Activated naive CD4-positive, alpha-beta T cell treated with anti-CD3 and anti-CD28 coated beads for 36 hours (primary cell): ENCODE measurements around the gene MICU2. TPM values are rescaled to one million over a fixed set of nuclear protein-coding genes. Genes with fewer than 3 reads are reported as not detected.

ENCODE experiments used
- CTCF ChIA-PET: fragments of 350-600 bp; sonication (Branson Sonifier 250); formaldehyde crosslinking; loops from one replicate; lab custom pipeline; 2021; ENCODE audit warnings: antibody characterized with exemption; lab: Charles Lee
- DNase-seq: peaks from one replicate; pipeline ENCODE4 v3.0.0-alpha.2; 2020
- H3K27ac Mint-ChIP-seq: one replicate; pipeline ENCODE4 v1.8.0; 2021; ENCODE audit warnings: mild to moderate bottlenecking, mixed read lengths
- H3K27me3 Mint-ChIP-seq: one replicate; pipeline ENCODE4 v1.8.0; 2021; ENCODE audit warnings: low read depth, mixed read lengths
- H3K36me3 Mint-ChIP-seq: one replicate; pipeline ENCODE4 v1.8.0; 2021; ENCODE audit warnings: low read depth, mixed read lengths
- H3K4me1 Mint-ChIP-seq: one replicate; pipeline ENCODE4 v1.8.0; 2021; ENCODE audit warnings: low read depth, mixed read lengths
- H3K4me3 Mint-ChIP-seq: one replicate; pipeline ENCODE4 v1.8.0; 2021; ENCODE audit warnings: mild to moderate bottlenecking, moderate library complexity, mixed read lengths
- H3K9me3 Mint-ChIP-seq: one replicate; pipeline ENCODE4 v1.8.0; 2021; ENCODE audit warnings: mixed read lengths
- intact Hi-C: fragments of 100-400 bp; cut with micrococcal nuclease; formaldehyde crosslinking; loops from one replicate; pipeline ENCODE4 v1.15.1; 2023
- total RNA-seq, 2 experiments: library from RNA; stranded (reverse); gene quantifications; one replicate each; pipeline ENCODE4 v1.2.3, GENCODE V29; 2021

The MICU2 gene
- total RNA-seq, 2 experiments from 2014 or later = 27.5 to 28.2 TPM

DNA sequence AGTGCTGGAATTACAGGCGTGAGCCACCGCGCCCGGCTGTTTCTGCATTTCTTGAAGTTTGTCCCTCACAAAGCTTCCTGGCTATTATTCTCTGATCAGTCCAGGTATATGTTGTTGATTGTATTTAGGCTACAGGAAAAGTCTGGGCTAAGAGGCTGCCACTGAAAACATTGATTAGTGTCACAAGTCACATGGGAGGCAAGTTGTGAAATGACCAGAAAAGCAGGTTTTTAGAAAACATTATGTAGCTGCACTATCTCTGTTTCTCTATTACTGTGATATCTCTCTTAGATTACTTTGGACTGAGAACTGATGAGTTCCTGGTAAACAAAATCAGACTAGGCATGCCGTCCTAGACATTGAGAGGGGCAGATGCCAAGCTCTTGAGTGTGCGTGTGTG is 128.9 kb downstream of the MICU2 start:
- H3K4me3 Mint-ChIP-seq = no peak overlapping the region
- H3K4me1 Mint-ChIP-seq = peaks cover 8% of the 10 kb centered on the region
- intact Hi-C loops = loop anchor here (5.0 to 10.0 kb wide), 3 partner anchors 138 to 980 kb away; partner anchors contain the start of gene EEF1AKMT1
- DNase-seq = no peak
- peaks cover 6% of the 10 kb centered on the region for H3K9me3 Mint-ChIP-seq
- H3K27me3 Mint-ChIP-seq = no peaks in the 10 kb centered on the region
- no peak overlapping the region for H3K27ac Mint-ChIP-seq
- CTCF ChIA-PET = interaction anchor here (2.7 to 11.9 kb wide), 2 partner anchors 12 to 179 kb away, joined by 11 to 223 read pairs; no protein-coding TSS in a partner anchor
- peaks cover 1% of the 10 kb centered on the region for H3K36me3 Mint-ChIP-seq

DNA sequence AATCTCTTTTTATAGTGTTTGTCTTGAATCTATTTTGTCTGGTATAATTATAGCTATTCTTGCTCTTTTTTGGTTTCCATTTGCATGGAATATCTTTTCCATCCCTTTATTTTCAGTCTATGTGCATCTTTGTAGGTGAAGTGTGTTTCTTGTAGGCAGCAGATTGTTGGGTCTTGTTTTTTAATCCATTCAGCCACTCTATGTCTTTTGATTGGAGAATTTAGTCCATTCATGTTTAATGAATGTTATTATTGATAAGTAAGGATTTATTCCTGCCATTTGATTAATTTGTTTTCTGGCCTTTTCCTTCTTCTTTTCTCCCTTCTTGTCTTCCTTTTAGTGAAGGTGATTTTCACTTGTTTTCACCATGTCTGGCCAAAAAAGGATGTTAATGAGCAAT is 133.2 kb downstream of the MICU2 start:
- no peak for DNase-seq
- Mint-ChIP-seq H3K4me3 (no peak overlapping the region), H3K27ac (no peak overlapping the region), H3K36me3 (peaks cover 1% of the 10 kb centered on the region), H3K9me3 (peaks cover 6% of the 10 kb centered on the region), H3K27me3 (no peaks in the 10 kb centered on the region), H3K4me1 (no peaks in the 10 kb centered on the region)
- intact Hi-C loops = loop anchor here (10.0 kb wide), 2 partner anchors 696 to 976 kb away; partner anchors contain the start of gene EEF1AKMT1
- CTCF ChIA-PET = interaction anchor here (0.7 to 11.9 kb wide), 3 partner anchors 12 to 175 kb away, joined by 3 to 223 read pairs (median 3); partner anchors contain the start of genes MICU2 and ZDHHC20

DNA sequence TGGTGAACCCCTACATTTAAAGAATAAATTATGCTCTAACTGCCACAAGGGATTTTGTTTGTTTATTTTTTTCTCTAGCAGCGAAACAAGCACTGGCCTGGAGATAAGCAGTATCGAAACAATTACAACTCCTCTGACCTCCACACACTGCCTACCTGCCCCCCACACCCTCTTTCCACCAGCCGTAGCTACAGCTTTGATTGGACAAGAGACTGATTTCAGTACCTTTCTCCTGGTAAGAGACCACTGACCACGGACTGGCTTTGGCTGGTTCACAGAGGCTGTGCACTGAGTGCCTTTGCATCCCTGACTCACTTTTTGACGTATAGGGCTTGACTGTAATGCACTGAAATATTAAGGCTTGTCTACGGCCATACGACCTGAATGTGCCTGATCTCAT is 137.4 kb downstream of the MICU2 start:
- Mint-ChIP-seq H3K36me3 (peaks cover under 1% of the 10 kb centered on the region), H3K27me3 (no peaks in the 10 kb centered on the region), H3K9me3 (peaks cover 4% of the 10 kb centered on the region), H3K4me1 (no peaks in the 10 kb centered on the region), H3K4me3 (no peak overlapping the region), H3K27ac (no peak overlapping the region)
- CTCF ChIA-PET = interaction anchor here (0.7 to 3.4 kb wide), 4 partner anchors 10 to 286 kb away, joined by 3 to 14 read pairs (median 4); no protein-coding TSS in a partner anchor
- intact Hi-C loops = no loop called here
- DNase-seq = no peak

DNA sequence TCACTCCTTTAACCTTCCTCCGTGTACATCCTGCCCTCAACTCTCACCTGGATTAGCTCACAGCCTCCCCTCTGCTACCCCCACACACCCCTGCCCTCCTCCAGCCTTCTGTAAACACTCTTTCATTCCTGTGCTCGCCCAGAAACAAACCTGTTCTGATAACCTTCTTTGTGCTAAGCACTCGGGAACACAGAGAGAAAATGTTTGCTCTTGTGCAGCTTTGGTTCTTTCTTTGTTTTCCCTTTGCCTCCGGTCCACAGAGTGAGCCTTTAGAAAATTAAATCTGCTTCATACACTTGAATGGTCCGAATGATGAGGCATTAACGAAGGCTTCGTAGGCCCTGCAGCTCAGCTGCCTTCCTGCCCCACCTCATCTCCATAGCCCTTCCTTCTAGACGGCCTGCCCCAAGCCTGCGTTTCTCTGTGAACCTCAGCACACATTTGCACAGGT is 138.2 kb downstream of the MICU2 start:
- no peak for DNase-seq
- CTCF ChIA-PET = interaction anchor here (0.7 to 3.4 kb wide), 3 partner anchors 10 to 234 kb away, joined by 3 to 14 read pairs (median 5); no protein-coding TSS in a partner anchor
- H3K4me1 Mint-ChIP-seq = no peaks in the 10 kb centered on the region
- intact Hi-C loops = no loop called here
- no peak overlapping the region for H3K27ac Mint-ChIP-seq
- no peak overlapping the region for H3K4me3 Mint-ChIP-seq
- H3K27me3 Mint-ChIP-seq = no peaks in the 10 kb centered on the region
- peaks cover 1% of the 10 kb centered on the region for H3K9me3 Mint-ChIP-seq
- H3K36me3 Mint-ChIP-seq = no peaks in the 10 kb centered on the region

DNA sequence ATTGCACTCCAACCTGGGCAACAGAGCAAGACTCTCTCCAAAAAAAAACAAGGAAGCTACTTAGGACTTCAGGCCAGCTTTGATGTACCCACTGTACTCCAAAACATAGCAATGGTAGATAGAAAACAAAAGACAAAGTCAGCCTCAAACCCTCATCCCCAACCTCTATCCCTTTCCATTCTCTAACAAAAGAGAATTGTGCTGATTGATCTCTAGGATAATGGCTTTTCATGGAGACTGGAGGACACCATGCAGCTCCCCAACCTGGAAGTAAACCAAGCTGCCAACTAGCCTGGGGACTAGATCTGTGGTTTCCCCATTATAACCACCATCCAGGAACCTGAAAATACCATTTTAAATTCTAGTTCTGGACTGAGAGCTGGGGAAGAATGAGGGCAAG is 140.5 kb downstream of the MICU2 start:
- H3K4me3 Mint-ChIP-seq = no peak overlapping the region
- intact Hi-C loops = no loop called here
- no peaks in the 10 kb centered on the region for H3K9me3 Mint-ChIP-seq
- no peak for DNase-seq
- no peaks in the 10 kb centered on the region for H3K27me3 Mint-ChIP-seq
- no peak overlapping the region for H3K27ac Mint-ChIP-seq
- CTCF ChIA-PET = interaction anchor here (1.2 to 2.9 kb wide), 2 partner anchors 12 to 16 kb away, joined by 4 to 11 read pairs; no protein-coding TSS in a partner anchor
- H3K36me3 Mint-ChIP-seq = no peaks in the 10 kb centered on the region
- peaks cover 3% of the 10 kb centered on the region for H3K4me1 Mint-ChIP-seq

DNA sequence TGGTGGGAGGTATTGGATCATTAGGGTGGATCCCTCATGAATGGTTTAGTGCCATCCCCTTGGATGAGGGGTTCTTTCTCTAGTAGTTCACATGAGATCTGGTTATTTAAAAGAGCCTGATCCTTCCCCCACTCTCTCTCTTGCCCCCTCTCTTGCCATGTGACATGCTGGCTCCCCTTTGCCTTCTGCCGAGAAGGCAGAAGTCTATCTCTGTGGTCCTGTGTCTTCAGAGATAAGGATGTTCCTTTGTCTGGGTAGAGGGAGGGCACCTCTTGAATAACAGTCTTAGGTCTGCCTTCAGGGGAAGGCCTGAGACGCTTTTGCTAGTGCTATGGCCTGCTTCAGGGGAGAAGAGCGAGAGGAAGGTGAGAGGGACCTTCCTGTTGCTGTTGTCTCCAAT is 142.8 kb downstream of the MICU2 start:
- Mint-ChIP-seq H3K4me3 (no peak overlapping the region), H3K27ac (no peak overlapping the region), H3K27me3 (no peaks in the 10 kb centered on the region), H3K9me3 (no peaks in the 10 kb centered on the region), H3K36me3 (no peaks in the 10 kb centered on the region), H3K4me1 (peaks cover 18% of the 10 kb centered on the region)
- CTCF ChIA-PET = interaction anchor here (2.8 to 2.9 kb wide), 2 partner anchors 14 to 16 kb away, joined by 11 to 14 read pairs; no protein-coding TSS in a partner anchor
- intact Hi-C loops = no loop called here
- no peak for DNase-seq

DNA sequence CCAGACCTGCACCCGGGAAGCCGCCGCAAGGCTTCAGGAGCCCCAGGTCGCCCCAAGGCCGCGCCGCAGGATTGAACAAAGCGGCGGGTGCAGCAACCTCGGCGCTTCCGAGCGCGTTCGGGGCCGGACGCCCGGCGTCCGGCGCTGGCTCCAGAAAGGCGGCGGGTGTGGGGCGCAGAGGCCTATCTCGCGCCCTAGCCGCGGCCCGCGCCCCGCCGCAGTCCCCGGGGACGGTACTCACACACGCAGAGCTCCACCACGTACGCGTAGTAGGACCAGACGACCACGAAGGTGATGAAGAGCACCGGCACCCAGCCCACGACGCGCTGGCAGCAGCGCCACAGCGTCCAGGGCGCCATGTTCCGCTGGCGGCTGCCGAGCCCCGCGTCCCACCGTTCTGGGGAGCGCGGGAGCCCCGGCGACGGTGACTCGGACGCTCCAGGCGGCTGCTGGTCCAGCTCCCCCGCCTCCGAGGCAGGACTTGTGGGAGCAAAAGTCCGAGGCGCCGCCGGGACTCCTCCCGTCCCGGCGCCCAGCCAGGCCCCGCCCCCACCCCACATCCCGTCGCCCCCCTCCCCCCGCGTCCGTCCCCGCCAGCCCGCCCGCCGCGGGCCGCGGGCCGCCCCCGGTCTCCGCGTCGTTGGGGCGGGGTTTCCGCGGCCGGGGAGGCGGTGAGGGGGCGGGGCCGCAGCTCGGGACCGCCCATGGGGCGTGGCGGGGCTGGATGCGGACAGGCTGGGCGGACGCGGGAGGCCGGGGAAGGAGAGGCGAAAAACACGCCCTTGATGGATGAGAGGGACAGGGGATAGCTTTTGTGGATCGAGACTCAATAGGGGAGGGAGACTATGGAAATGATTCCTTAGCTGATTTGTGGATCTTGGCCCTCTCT is 144.9 kb downstream of the MICU2 start, which contains the start of gene ZDHHC20:
TSS of gene ZDHHC20 (minus strand) at position 491 of the 889 bp plus-strand sequence. CDS start at position 359, 132 bp downstream.
- CTCF ChIA-PET = interaction anchor here (0.8 to 2.8 kb wide), 5 partner anchors 11 to 162 kb away, joined by 3 to 14 read pairs (median 4); no protein-coding TSS in a partner anchor
- Mint-ChIP-seq H3K36me3 (peaks cover 11% of the 10 kb centered on the region), H3K4me3 (peak within 1 kb of the TSS; percentile 92), H3K9me3 (peaks cover 8% of the 10 kb centered on the region), H3K27me3 (no peaks in the 10 kb centered on the region), H3K27ac (peak within 1 kb of the TSS; percentile 88), H3K4me1 (peaks cover 29% of the 10 kb centered on the region)
- intact Hi-C loops = loop anchor here (1.0 to 10.0 kb wide), 8 partner anchors 18 to 1916 kb away; partner anchors contain the start of genes FGF9, MICU2, MRPL57 and SKA3
- peak; percentile 89 for DNase-seq

DNA sequence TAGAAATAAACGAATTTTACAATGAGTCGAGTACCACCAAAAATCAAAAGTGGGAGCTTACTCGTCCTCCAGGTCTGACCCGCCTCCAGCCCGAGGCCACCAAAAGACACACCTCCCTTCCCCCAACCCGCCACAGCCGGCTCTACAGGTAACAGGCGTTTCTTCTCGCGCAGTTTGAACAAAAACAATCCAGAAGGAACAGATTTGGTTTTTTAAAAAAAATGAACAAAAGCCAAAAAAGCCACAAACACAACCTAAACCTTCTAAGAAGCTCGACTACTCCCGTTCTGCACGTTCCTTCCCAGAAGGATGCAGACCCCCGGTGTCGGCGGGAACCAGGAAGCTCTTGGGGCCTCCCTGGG is 145.5 kb downstream of the MICU2 start:
- CTCF ChIA-PET = interaction anchor here (0.9 to 2.8 kb wide), 3 partner anchors 19 to 161 kb away, joined by 3 to 14 read pairs (median 4); no protein-coding TSS in a partner anchor
- Mint-ChIP-seq H3K4me3 (peak overlapping the region; percentile 92), H3K27ac (peak overlapping the region; percentile 88), H3K36me3 (peaks cover 11% of the 10 kb centered on the region), H3K4me1 (peaks cover 30% of the 10 kb centered on the region), H3K9me3 (peaks cover 8% of the 10 kb centered on the region), H3K27me3 (no peaks in the 10 kb centered on the region)
- peak; percentile 70 for DNase-seq
- intact Hi-C loops = loop anchor here (1.0 to 10.0 kb wide), 5 partner anchors 24 to 1916 kb away; partner anchors contain the start of gene FGF9

DNA sequence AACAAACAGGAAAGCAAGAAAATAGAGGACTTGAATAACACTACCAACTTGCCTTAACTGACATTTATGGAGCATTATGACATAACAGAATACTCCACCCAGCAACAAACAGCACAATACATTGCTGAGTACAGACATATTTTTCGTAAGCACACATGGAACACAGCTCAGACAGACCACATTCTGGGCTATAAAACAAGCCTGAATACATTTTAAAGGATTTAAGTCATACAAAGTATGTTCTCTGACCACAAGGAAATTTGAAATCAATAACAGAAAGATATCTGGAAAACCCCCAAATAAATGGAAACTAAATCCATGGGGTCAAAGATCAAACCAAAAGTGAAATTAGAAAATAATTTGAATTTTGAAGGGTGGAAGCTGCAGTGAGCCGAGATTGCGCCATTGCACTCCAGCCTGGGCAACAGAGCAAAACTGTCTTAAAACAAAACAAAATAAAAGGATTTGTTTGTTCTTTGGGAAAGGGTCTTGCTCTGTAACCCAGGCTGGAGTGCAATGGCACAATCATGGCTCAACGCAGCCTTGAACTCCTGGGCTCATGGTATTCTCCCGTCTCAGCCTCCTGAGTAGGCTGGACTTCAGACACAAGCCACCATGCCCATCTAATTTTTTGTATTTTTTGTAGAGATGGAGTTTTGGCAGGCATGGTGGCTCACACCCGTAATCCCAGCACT is 150.4 kb downstream of the MICU2 start:
- Mint-ChIP-seq H3K4me3 (no peak overlapping the region), H3K4me1 (peaks cover 46% of the 10 kb centered on the region), H3K27ac (no peak overlapping the region), H3K36me3 (peaks cover 18% of the 10 kb centered on the region), H3K9me3 (peaks cover 8% of the 10 kb centered on the region), H3K27me3 (no peaks in the 10 kb centered on the region)
- DNase-seq = no peak
- intact Hi-C loops = loop anchor here (10.0 kb wide), 1 partner anchor 1921 kb away; no protein-coding TSS in a partner anchor
- CTCF ChIA-PET = no interaction called here

DNA sequence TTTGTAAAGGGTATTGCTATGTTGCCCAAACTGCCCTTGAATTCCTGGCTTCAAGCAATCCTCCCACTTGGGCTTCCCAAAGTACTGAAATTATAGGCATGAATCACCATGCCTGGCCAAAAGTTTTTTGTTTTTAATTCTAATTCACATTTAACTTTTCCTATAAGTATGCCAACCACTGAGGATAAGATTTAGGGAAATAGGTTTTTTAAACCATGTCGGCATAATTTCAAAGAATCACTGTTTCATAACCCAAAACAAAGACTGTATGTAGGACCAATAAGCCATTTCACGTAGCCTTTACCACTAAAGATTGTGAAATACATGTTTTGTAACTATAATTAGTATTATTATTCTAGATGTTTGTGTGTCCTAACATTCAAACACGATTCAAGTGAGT is 153.0 kb downstream of the MICU2 start:
- H3K27ac Mint-ChIP-seq = no peak overlapping the region
- H3K9me3 Mint-ChIP-seq = peaks cover 8% of the 10 kb centered on the region
- no peaks in the 10 kb centered on the region for H3K27me3 Mint-ChIP-seq
- CTCF ChIA-PET = interaction anchor here (0.7 kb wide), 1 partner anchor 159 kb away, joined by 3 read pairs; no protein-coding TSS in a partner anchor
- H3K36me3 Mint-ChIP-seq = peaks cover 24% of the 10 kb centered on the region
- peaks cover 40% of the 10 kb centered on the region for H3K4me1 Mint-ChIP-seq
- no peak overlapping the region for H3K4me3 Mint-ChIP-seq
- DNase-seq = no peak
- intact Hi-C loops = loop anchor here (10.0 kb wide), 1 partner anchor 1924 kb away; no protein-coding TSS in a partner anchor

DNA sequence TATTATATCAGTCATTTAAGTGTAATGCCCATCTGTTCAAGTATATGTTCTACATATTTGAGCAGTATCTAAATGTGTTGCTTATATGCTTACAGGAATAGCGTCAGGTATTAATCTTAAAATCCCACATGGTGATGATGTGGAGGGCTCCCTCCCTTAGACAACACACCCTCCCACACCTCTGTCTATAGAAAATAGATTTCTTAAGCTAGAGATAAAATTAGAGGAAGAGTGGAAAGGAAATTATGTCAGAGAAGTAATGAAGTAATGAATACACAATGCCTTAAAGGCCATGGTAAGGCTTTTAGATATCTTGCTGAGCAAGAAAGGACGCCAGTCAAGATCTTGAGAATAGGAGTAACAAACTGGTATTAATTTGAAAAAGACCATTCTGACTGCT is 157.3 kb downstream of the MICU2 start:
- Mint-ChIP-seq H3K9me3 (peaks cover 1% of the 10 kb centered on the region), H3K27me3 (no peaks in the 10 kb centered on the region), H3K27ac (no peak overlapping the region), H3K36me3 (peaks cover 8% of the 10 kb centered on the region), H3K4me3 (no peak overlapping the region), H3K4me1 (peaks cover 38% of the 10 kb centered on the region)
- intact Hi-C loops = no loop called here
- CTCF ChIA-PET = no interaction called here
- no peak for DNase-seq
